ENCODE measurements around the gene VEGFA.

Gene VEGFA

GRCh38 chr6:43769526-43770371 lies at the start of gene VEGFA:
Gene VEGFA, plus strand, starts transcription at chr6:43770211.
- DNase-seq, result peak; percentile 96
- in situ Hi-C loops (cut with MboI; ENCODE audit: low pct_unique_long_range_greater_than_20kb, low sequenced_read_pairs), result no loop called here

GRCh38 chr6:43720999-43721398 lies 49.0 kb upstream of the VEGFA start:
- in situ Hi-C loops (cut with MboI; ENCODE audit: low pct_unique_long_range_greater_than_20kb, low sequenced_read_pairs), result no loop called here
- no peak for DNase-seq

GRCh38 chr6:43722920-43723545 lies 47.0 kb upstream of the VEGFA start:
- no peak for DNase-seq
- in situ Hi-C loops (cut with MboI; ENCODE audit: low pct_unique_long_range_greater_than_20kb, low sequenced_read_pairs), result no loop called here

GRCh38 chr6:43723737-43724295 lies 46.2 kb upstream of the VEGFA start:
- in situ Hi-C loops (cut with MboI; ENCODE audit: low pct_unique_long_range_greater_than_20kb, low sequenced_read_pairs), result no loop called here
- peak; percentile 92 for DNase-seq

DNA sequence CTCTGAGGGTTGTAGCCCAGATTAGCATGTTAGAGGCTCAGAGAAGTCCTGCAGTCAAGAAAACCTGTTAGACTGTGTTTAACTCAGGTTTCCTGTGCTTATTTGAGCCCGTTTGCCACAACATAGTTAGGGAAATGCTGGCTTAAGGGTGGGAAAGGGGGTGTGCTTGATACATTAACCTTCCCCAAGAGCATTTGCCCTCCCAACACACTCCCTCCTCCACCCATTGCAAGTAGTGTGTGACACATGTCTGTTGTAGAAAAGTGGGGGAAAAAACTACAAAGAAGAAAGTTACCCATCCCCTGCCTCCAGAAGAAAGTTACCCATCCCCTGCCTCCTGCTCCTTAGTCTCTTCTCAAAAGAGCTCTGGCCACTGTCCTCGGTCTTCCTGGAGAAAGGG lies 45.7 kb upstream of the VEGFA start:
- in situ Hi-C loops (cut with MboI; ENCODE audit: low pct_unique_long_range_greater_than_20kb, low sequenced_read_pairs), result no loop called here

GRCh38 chr6:43724914-43725642 lies 44.9 kb upstream of the VEGFA start:
- peak; percentile 97 for DNase-seq
- in situ Hi-C loops (cut with MboI; ENCODE audit: low pct_unique_long_range_greater_than_20kb, low sequenced_read_pairs), result no loop called here

More for the DNA sequence above, 45.7 kb upstream of the VEGFA start:
- DNase-seq, result no peak

GRCh38 chr6:43725643-43726580 lies 44.1 kb upstream of the VEGFA start:
- DNase-seq, result no peak
- in situ Hi-C loops (cut with MboI; ENCODE audit: low pct_unique_long_range_greater_than_20kb, low sequenced_read_pairs), result no loop called here

- no peak for DNase-seq
- in situ Hi-C loops (cut with MboI; ENCODE audit: low pct_unique_long_range_greater_than_20kb, low sequenced_read_pairs), result no loop called here
These were observed 42.4 kb upstream of the VEGFA start for GRCh38 chr6:43727634-43728033.

- in situ Hi-C loops (cut with MboI; ENCODE audit: low pct_unique_long_range_greater_than_20kb, low sequenced_read_pairs), result no loop called here
- DNase-seq, result no peak
These were observed 41.4 kb upstream of the VEGFA start for GRCh38 chr6:43728586-43728985.

- in situ Hi-C loops (cut with MboI; ENCODE audit: low pct_unique_long_range_greater_than_20kb, low sequenced_read_pairs), result no loop called here
- no peak for DNase-seq
These were observed 40.5 kb upstream of the VEGFA start for GRCh38 chr6:43729537-43729936.

DNA sequence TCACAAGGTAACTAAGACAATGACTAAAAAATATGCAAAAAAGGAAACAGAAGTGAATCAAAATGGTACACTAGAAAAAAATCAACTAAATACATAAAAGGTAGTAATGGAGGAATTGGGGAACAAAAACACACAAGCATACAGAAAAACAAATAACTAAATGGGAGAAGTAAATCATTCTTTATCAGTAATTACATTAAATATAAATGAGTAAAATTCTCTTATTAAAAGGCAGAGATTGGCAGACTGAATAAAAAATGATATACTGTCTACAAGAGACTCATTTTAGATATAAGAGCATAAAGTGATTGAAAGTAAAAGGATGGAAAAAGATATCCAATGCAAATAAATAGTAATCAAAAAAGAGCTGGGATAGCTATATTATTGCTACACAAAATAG lies 39.4 kb upstream of the VEGFA start:
- in situ Hi-C loops (cut with MboI; ENCODE audit: low pct_unique_long_range_greater_than_20kb, low sequenced_read_pairs), result no loop called here
- no peak for DNase-seq

DNA sequence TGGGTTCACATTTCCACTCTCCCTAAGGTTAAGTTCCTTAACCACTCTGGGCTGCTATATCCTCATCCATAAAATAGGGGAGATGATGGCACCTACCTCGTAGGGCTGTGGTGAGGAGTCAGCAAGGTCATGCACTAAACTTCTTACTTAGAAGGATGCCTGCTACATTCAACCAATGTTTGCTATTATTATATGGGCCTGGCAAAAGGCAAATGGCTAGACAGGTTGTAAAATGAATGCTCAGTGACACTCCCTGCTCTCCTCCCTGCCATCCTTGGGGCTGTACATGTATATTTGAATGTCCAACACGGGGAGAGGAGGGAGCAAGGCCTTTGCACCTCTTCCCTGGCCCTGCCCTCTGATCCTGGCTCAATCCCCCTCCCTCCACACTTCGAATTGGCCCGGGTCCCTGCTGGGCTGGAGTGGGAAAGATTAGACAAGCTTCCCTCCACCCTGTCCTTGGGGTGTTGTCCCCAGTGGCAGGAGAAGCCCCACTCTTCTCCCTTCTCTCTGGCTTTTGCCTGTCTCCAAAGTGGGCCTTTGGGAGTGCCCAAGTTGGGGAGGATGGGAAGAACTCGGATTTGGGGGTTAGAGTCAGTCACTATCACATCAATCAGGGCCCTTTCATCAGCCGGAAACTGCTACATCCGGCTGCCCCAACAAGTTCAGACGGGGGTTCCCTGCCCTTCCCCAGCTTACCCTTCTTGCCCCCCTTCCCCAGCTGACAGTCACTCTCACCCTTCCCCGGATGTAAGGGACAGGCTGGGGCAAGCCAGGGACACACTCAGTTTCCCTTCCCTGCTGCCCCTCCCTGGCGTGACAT lies 36.3 kb upstream of the VEGFA start:
- in situ Hi-C loops (cut with MboI; ENCODE audit: low pct_unique_long_range_greater_than_20kb, low sequenced_read_pairs), result no loop called here
- DNase-seq, result no peak

DNA sequence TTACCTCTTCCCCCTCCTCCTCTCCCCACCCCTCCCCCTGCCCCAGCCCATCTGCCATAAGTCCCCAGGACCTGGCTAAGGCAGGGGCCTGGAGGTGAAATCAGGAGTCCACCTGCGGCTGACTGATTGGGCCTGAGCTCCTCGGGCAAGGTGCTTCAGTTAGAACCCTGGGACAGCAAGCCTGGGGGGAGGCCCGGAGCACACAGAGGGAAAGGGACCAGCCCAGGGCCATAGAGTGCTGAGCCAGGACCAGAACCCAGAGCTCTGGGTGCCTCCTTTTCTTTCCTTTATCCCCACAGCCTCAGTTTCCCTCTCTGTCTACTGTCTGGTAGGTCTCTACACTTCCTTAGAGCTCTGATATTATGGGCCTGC lies 35.7 kb upstream of the VEGFA start:
- in situ Hi-C loops (cut with MboI; ENCODE audit: low pct_unique_long_range_greater_than_20kb, low sequenced_read_pairs), result no loop called here
- no peak for DNase-seq

- in situ Hi-C loops (cut with MboI; ENCODE audit: low pct_unique_long_range_greater_than_20kb, low sequenced_read_pairs), result no loop called here
- no peak for DNase-seq
These were observed 34.3 kb upstream of the VEGFA start for GRCh38 chr6:43735642-43736199.

DNA sequence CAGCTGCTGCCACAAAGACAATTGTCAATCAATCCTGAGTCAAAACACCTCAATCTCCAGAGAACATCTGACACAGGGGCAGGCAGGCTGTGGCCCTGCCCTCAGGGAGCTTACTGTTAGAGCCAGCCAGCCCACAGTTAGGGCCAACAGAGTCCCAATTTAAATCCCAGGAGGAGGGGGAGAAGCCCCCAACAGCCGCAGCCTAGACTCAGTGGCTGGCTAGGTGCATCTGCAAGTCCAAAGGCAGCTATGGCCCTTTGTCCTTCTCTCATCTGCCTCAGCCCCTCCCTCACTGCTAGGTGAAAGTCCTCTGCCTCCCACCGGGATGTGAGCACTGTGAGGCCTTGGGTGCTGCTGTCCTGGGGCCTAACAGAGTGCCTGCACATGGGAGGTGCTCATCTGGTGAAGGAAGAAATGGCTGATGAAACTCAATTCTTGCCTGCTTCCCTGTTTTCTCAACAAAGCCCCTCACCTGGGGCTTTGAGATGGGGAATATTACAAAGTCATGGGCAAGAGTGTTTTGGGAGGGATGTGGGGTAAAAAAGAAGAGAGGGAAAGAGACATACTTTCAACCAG lies 33.7 kb upstream of the VEGFA start:
- DNase-seq, result no peak
- in situ Hi-C loops (cut with MboI; ENCODE audit: low pct_unique_long_range_greater_than_20kb, low sequenced_read_pairs), result no loop called here

GRCh38 chr6:43736844-43737243 lies 33.2 kb upstream of the VEGFA start:
- DNase-seq, result no peak
- in situ Hi-C loops (cut with MboI; ENCODE audit: low pct_unique_long_range_greater_than_20kb, low sequenced_read_pairs), result no loop called here

DNA sequence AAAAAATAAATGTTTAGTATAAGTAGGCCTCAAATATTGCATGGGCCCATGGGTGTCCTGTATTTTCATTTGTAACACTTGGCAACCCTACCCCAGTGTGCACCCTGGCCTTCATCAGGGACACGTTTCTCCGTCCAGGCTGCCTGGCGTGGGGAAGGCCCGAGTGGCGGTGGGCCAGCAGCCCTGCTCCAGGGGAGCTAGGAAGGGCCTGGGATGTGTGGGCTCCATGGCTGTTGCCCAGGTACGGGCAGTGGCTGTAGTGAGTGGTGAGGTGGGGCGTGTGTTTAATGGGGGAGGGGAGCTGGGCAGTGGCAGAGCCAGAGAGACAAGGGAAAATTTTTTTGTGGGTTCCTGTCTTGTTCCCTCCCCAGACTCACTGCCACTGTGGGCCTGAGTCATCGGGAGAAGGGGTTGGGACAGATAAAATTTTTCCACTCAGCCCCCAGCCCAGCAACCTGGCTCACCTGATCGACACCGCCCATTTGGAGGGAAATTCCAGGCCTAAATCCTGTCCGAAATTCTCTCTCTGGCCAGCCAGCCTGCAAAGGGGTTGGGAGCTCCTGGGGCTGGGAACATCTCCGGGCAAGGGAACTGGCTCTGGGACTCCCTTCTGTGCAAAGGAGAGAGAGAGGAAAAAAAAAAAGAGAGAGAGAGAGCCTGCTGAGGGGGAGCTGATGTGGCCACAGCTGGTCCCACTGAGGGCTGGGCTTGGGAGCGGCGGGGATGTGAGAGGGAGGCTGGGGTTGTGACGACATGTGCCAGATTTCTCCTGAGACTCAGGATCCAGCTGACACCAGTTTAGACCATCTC lies 32.5 kb upstream of the VEGFA start:
- DNase-seq, result no peak
- in situ Hi-C loops (cut with MboI; ENCODE audit: low pct_unique_long_range_greater_than_20kb, low sequenced_read_pairs), result no loop called here
